Neural progenitor cell (in vitro differentiated cells): ENCODE measurements around the gene ESR2. TPM values are rescaled to one million over a fixed set of nuclear protein-coding genes. Genes with fewer than 3 reads are reported as not detected.

Source experiments
- microRNA counts: library from miRNA; unstranded; fragments of <30 nt; microRNA quantifications from one replicate; lab custom pipeline; 2016
- microRNA-seq: library from miRNA; unstranded; fragments of <30 nt; microRNA quantifications from one replicate; pipeline ENCODE4, GENCODE V29; 2016
- small RNA-seq: library from RNA; depleted of rRNA; stranded (forward); fragments of <200 nt; gene quantifications from one replicate; pipeline ENCODE3, GENCODE V24; 2015
- total RNA-seq: library from RNA; depleted of rRNA; stranded (reverse); fragments of >200 nt; gene quantifications from 2 replicates; pipeline ENCODE4 v1.2.3, GENCODE V29; 2015; ENCODE audit warnings: low replicate concordance

ESR2 gene
- total RNA-seq, 1 donor from 2014 or later, result 0.21 TPM

MicroRNA genes within 50 kb of the gene (microRNA counts, 767-probe panel; counts per million panel counts)
- microRNA hsa-miR-548h-5p (lab: Ali Mortazavi, UCI), result 460 counts per million, percentile 90 among the panel's probes with 10 or more counts

Small RNA genes within 50 kb of the gene (microRNA-seq; reads per million reads assigned to microRNA genes)
- not detected for gene MIR548H1

Small RNA genes within 50 kb of the gene (small RNA-seq; reads per million reads assigned to genes)
- gene MIR548H1, result not detected

Other genes starting within 250 kb of the ESR2 start
- 49.3 and 54.5 TPM in 2 replicates for gene MTHFD1, start 94.0 kb upstream of the ESR2 start, total RNA-seq
- gene AKAP5, start 171.1 kb upstream of the ESR2 start, total RNA-seq, result 2.4 and 3.2 TPM in 2 replicates
- gene ZBTB25, start 209.5 kb upstream of the ESR2 start, total RNA-seq, result 11.6 and 14.3 TPM in 2 replicates
- gene ZBTB1, start 210.4 kb upstream of the ESR2 start, total RNA-seq, result 40.9 and 53.3 TPM in 2 replicates
- 5.5 and 9.2 TPM in 2 replicates for gene HSPA2, start 246.4 kb upstream of the ESR2 start, total RNA-seq